Stimulated activated CD4-positive, alpha-beta T cell treated with anti-CD3 and anti-CD28 coated beads, TNF-alpha, amount 100 ng/mL, for 4 hours (primary cell): ENCODE data around the gene CLSTN3.
"Not testable (repeated sequence)": the region's sequence is repeated elsewhere in the genome, so short reads cannot be mapped to it uniquely, and the experiment has no call there.

Experiments
- DNase-seq, 3 experiments: peaks; one replicate each; pipeline ENCODE4 v3.0.0-alpha.2; 2020; ENCODE audit warnings: low read depth in 3 of 3

Gene CLSTN3

GRCh38 chr12:7150356-7150755 is 20.2 kb downstream of the CLSTN3 start:
- no peak for DNase-seq

GRCh38 chr12:7150841-7151240 is 20.7 kb downstream of the CLSTN3 start:
- DNase-seq: no peak

GRCh38 chr12:7151532-7151931 is 21.4 kb downstream of the CLSTN3 start:
- no peak for DNase-seq

- no peak for DNase-seq
Observed at GRCh38 chr12:7152818-7153217, 22.6 kb downstream of the CLSTN3 start.

GRCh38 chr12:7154042-7154441 is 23.9 kb downstream of the CLSTN3 start:
- no peak for DNase-seq

GRCh38 chr12:7154901-7155470 is 24.8 kb downstream of the CLSTN3 start:
- DNase-seq: no peak

GRCh38 chr12:7155471-7156034 is 25.4 kb downstream of the CLSTN3 start:
- no peak for DNase-seq

GRCh38 chr12:7156259-7157197 is 26.4 kb downstream of the CLSTN3 start:
- no peak for DNase-seq

- DNase-seq: no peak
Observed at GRCh38 chr12:7157391-7157790, 27.2 kb downstream of the CLSTN3 start.

- no peak for DNase-seq
Observed at GRCh38 chr12:7158781-7159609, 28.8 kb downstream of the CLSTN3 start.

- DNase-seq: no peak
Observed at GRCh38 chr12:7160183-7160582, 30.0 kb downstream of the CLSTN3 start.

GRCh38 chr12:7161327-7161726 is 31.2 kb downstream of the CLSTN3 start:
- no peak for DNase-seq

GRCh38 chr12:7161811-7162210 is 31.6 kb downstream of the CLSTN3 start:
- DNase-seq: no peak

GRCh38 chr12:7162691-7163114 is 32.5 kb downstream of the CLSTN3 start:
- DNase-seq: no peak

GRCh38 chr12:7169951-7170350 is 39.8 kb downstream of the CLSTN3 start:
- no peak for DNase-seq

- no peak for DNase-seq
Observed at GRCh38 chr12:7171854-7172253, 41.7 kb downstream of the CLSTN3 start.

GRCh38 chr12:7175493-7175892 is 45.3 kb downstream of the CLSTN3 start:
- DNase-seq: no peak

- no peak for DNase-seq
Observed at GRCh38 chr12:7176595-7176994, 46.4 kb downstream of the CLSTN3 start.

GRCh38 chr12:7178481-7178880 is 48.3 kb downstream of the CLSTN3 start:
- no peak for DNase-seq

- DNase-seq: no peak
Observed at GRCh38 chr12:7180685-7181084, 50.5 kb downstream of the CLSTN3 start.

- not testable (repeated sequence) for DNase-seq
Observed at GRCh38 chr12:7186058-7186457, 55.9 kb downstream of the CLSTN3 start.
